Mesodermal cell (in vitro differentiated cells): Measurements from ENCODE around the gene ASIC2.

Experiments
- H3K27ac ChIP-seq: 2 replicates; pipeline ENCODE4 v1.7.0; 2013; ENCODE audit warnings: mild to moderate bottlenecking, low read depth, low read length, moderate library complexity; ENCODE audit not compliant: severe bottlenecking
- H3K36me3 ChIP-seq: 2 replicates; pipeline ENCODE4 v1.7.1; 2013; ENCODE audit warnings: mild to moderate bottlenecking, low read length, moderate library complexity; ENCODE audit not compliant: control insufficient read depth, insufficient read depth
- H3K4me1 ChIP-seq: one replicate; pipeline ENCODE4 v1.7.1; 2013; ENCODE audit warnings: mild to moderate bottlenecking, low read length; ENCODE audit not compliant: insufficient read depth, control insufficient read depth, poor library complexity, severe bottlenecking
- H3K4me3 ChIP-seq: 2 replicates; pipeline ENCODE4 v1.7.0; 2013; ENCODE audit warnings: low read length, control low read depth, mild to moderate bottlenecking; ENCODE audit not compliant: insufficient read depth, poor library complexity, severe bottlenecking; ENCODE audit errors: extremely low read depth
- H3K9me3 ChIP-seq: 2 replicates; pipeline ENCODE4 v1.7.1; 2013; ENCODE audit warnings: mild to moderate bottlenecking, low read length, moderate library complexity; ENCODE audit not compliant: control insufficient read depth
- WGBS, 2 experiments: methylation state at CpG; one replicate each; pipeline ENCODE4 v1.1.5; 2013; ENCODE audit warnings: missing lambda C conversion rate in 2 of 2; ENCODE audit not compliant: insufficient coverage in 2 of 2; 5-methylcytosine and 5-hydroxymethylcytosine counted together

Gene ASIC2

DNA sequence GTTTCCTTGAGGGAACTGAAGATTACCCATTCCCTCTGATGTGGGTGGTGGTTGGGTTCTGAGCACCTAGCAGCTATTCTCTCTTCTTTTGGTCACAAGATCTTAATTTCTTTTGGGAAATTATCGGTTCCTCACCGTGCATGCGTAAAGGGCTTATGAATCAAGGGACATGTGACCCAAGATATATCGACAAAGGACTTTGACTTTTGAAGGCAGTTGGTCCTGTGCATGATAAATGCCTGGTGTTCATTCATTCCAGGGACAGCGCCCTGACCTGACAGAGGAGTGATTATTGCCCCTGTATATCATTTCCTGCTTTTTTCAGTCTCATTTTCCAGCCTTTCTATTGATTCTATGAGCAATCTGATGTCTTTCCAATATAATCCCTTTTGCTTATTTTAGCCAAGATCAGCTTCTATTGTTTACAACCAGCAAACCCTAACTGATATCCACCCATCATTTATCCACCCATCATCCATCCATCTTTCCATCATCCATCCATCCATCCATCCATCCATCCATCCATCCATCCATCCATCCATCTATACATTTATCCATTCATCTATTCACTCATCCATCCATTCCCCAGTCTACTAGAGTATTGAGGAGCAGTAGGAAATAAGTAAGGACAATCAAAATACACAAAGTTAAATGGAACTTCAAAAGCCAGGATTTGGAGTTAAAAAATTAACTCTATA is 25.1 kb downstream of the ASIC2 start:
- no peak overlapping the region for H3K4me3 ChIP-seq
- H3K9me3 ChIP-seq, result no peaks in the 10 kb centered on the region
- no peak overlapping the region for H3K27ac ChIP-seq
- WGBS, 2 experiments, result 87 to 98% methylated on average over 4 to 5 of the region's 5 CpGs
- peaks cover 8% of the 10 kb centered on the region for H3K4me1 ChIP-seq
- no peaks in the 10 kb centered on the region for H3K36me3 ChIP-seq

DNA sequence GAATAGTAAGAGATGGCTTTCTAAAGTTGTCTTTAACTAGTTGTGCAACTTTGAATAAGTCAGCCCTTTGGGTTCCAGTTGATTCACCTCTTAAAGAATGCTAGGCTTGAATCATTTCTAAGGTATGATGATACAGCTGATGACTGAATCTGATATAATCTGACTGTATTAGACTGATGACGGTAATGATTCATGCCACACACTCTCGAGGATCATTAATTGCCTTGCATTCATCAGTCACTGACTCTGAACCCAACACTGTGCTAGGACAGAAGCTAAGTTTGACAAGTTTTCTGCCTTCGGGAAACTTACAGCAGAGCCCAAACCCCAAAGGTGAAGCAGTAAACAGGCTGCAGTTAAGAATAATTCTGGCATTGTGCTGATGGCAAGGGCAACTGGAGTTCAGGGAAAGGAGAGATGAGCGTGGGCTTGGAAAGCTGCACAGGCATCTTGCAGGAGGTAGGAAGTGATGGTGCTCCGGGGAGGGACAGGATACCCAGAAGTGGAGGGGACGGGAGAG is 25.8 kb downstream of the ASIC2 start:
- H3K4me3 ChIP-seq, result no peak overlapping the region
- peaks cover 8% of the 10 kb centered on the region for H3K4me1 ChIP-seq
- H3K27ac ChIP-seq, result no peak overlapping the region
- H3K36me3 ChIP-seq, result no peaks in the 10 kb centered on the region
- no peaks in the 10 kb centered on the region for H3K9me3 ChIP-seq
- 83 to 95% methylated on average over 5 to 6 of the region's 6 CpGs for WGBS, 2 experiments

- H3K36me3 ChIP-seq, result no peaks in the 10 kb centered on the region
- no peaks in the 10 kb centered on the region for H3K9me3 ChIP-seq
- peaks cover 8% of the 10 kb centered on the region for H3K4me1 ChIP-seq
- H3K4me3 ChIP-seq, result no peak overlapping the region
- no peak overlapping the region for H3K27ac ChIP-seq
- 87 to 88% methylated on average over 4 to 7 of the region's 10 CpGs for WGBS, 2 experiments
Observed at GRCh38 chr17:33266611-33267010, 26.5 kb downstream of the ASIC2 start.

GRCh38 chr17:33266116-33266515 is 27.0 kb downstream of the ASIC2 start:
- peaks cover 8% of the 10 kb centered on the region for H3K4me1 ChIP-seq
- no peaks in the 10 kb centered on the region for H3K9me3 ChIP-seq
- no peak overlapping the region for H3K4me3 ChIP-seq
- no peak overlapping the region for H3K27ac ChIP-seq
- WGBS, 2 experiments, result no CpG with 5 or more reads among the region's 1 CpG
- H3K36me3 ChIP-seq, result no peaks in the 10 kb centered on the region

GRCh38 chr17:33263396-33263795 is 29.7 kb downstream of the ASIC2 start:
- no peaks in the 10 kb centered on the region for H3K36me3 ChIP-seq
- H3K4me1 ChIP-seq, result peaks cover 8% of the 10 kb centered on the region
- WGBS, 2 experiments, result 90 to 97% methylated on average over 4 of the region's 4 CpGs
- no peak overlapping the region for H3K27ac ChIP-seq
- no peaks in the 10 kb centered on the region for H3K9me3 ChIP-seq
- no peak overlapping the region for H3K4me3 ChIP-seq

DNA sequence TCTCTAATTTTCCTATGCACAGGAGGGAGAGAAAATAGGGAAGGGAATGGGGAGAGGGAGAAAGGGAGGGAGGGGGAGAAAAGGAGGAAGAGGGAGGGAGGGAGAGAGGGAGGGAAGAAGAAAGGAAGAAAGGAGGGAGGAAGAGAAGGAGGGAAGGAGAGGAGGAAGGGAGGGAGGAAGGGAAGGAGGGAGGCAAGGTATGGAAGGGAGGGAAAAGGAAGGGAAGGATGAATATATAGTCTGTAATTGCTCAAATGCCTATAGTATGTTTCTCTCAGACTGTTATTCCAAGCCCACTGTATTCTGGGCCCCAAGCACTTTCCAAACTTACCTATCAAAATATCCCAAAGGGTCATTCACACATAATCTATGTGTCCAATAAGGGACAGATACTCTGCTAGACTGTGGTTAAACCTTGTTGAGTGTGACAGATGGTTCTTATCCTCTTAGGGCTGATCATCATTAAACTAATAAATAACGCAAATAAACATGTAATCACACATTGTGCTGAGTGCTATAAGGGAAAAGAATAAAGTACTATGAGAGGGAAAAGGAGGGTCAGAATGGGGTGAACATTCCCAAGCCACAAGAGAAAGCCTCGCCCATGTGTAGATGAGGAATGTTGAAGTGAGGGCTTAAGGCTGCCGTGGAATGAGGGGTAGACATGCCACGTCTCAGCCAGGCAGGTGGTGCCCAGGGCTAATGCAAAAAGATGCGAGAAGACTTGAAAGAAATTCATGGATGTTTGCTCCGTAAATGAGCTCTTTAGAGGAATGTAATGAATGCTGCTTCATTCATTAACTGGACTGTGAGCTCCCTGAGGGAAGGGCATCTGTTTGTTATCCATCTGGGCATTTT is 30.6 kb downstream of the ASIC2 start:
- 77 to 84% methylated on average over 5 of the region's 6 CpGs for WGBS, 2 experiments
- Histone ChIP-seq H3K4me3 (no peak overlapping the region), H3K36me3 (no peaks in the 10 kb centered on the region), H3K4me1 (peaks cover 6% of the 10 kb centered on the region), H3K27ac (no peak overlapping the region), H3K9me3 (no peaks in the 10 kb centered on the region)

- 93 to 95% methylated on average over 8 to 10 of the region's 10 CpGs for WGBS, 2 experiments
- Histone ChIP-seq H3K4me3 (no peak overlapping the region), H3K4me1 (no peaks in the 10 kb centered on the region), H3K36me3 (no peaks in the 10 kb centered on the region), H3K27ac (no peak overlapping the region), H3K9me3 (no peaks in the 10 kb centered on the region)
Observed at GRCh38 chr17:33261820-33262219, 31.3 kb downstream of the ASIC2 start.

- Histone ChIP-seq H3K9me3 (no peaks in the 10 kb centered on the region), H3K4me3 (no peak overlapping the region), H3K27ac (no peak overlapping the region), H3K36me3 (no peaks in the 10 kb centered on the region), H3K4me1 (no peaks in the 10 kb centered on the region)
- 68 to 69% methylated on average over 8 to 10 of the region's 10 CpGs for WGBS, 2 experiments
Observed at GRCh38 chr17:33260638-33261037, 32.5 kb downstream of the ASIC2 start.

DNA sequence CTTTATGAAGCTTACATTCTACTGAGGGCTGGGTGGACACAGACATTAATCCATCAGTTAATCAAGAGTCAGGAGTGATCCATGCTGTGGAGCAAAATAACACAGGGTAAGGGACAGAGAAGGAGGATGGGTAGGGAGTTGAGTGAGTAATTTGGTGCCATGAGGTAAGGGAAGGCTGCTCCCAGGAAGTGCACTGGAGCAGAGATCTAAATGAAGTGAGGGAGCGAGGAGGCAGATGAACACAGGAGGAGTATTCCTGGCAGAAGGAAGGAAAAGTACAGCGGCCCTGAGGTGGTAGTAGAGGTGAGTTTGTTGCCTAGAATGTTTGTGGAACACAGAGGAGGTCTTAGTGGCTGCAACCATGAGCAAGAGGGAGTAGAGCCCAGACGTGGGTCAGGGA is 34.8 kb downstream of the ASIC2 start:
- H3K27ac ChIP-seq, result no peak overlapping the region
- H3K9me3 ChIP-seq, result no peaks in the 10 kb centered on the region
- 85 to 95% methylated on average over 3 of the region's 3 CpGs for WGBS, 2 experiments
- no peaks in the 10 kb centered on the region for H3K36me3 ChIP-seq
- H3K4me1 ChIP-seq, result no peaks in the 10 kb centered on the region
- H3K4me3 ChIP-seq, result no peak overlapping the region

DNA sequence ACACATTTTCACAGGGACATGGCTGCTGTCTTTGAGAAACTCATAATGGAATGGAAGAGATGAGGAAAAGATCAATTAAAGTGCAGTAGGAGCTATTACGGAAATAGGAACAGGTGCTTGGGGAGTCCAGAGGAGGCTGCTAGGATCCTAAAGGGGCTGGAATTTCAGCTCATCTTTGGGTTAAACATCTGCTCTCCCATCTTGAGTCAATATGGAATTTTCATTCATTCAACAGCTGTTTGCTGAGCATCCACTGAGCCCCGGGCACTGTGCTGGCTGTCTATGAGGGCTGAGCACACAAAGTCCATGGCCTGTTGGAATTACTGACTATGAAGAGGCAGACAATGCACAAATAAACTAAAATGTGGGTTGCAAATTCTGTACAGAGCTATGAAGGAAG is 47.9 kb downstream of the ASIC2 start:
- H3K9me3 ChIP-seq, result no peaks in the 10 kb centered on the region

DNA sequence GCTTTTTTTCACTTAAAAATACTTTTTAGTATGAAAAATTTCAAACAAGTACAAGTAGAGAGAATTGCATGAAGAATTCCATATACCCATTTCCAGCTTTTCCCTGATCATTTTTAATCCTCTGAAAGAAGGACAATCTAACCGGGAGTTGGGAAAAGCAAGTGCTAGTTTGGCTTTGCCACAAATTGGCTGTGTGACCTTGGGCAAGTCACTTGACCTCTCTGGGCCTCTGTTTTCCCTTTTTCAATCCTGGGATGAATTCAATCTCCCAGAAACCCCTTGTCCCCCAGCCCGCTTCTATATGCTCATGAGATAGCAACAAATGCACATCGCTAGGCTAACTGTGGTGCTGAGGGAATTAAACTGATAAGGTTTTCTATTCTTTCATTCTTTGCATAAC is 49.4 kb downstream of the ASIC2 start:
- H3K36me3 ChIP-seq, result no peaks in the 10 kb centered on the region
- no peak overlapping the region for H3K4me3 ChIP-seq
- 100% methylated on average over 1 of the region's 3 CpGs for WGBS, 2 experiments
- no peak overlapping the region for H3K27ac ChIP-seq
- H3K4me1 ChIP-seq, result peaks cover 4% of the 10 kb centered on the region
- H3K9me3 ChIP-seq, result no peaks in the 10 kb centered on the region

More for the DNA sequence above, 47.9 kb downstream of the ASIC2 start:
- Histone ChIP-seq H3K36me3 (no peaks in the 10 kb centered on the region), H3K27ac (no peak overlapping the region), H3K4me1 (peaks cover 4% of the 10 kb centered on the region), H3K4me3 (no peak overlapping the region)
- WGBS, 2 experiments, result 93 to 100% methylated on average over 1 to 2 of the region's 2 CpGs
